Activated T-helper 1 cell treated with anti-CD3 and anti-CD28 coated beads, Interleukin-12 subunit alpha, Interleukin-12 subunit beta, Interleukin-2, Interleukin-4 antibody, amounts not matched to agents 30 ng/mL and 10 ng/mL and 1 ng/mL, durations not matched to agents 14 hours and 24 hours and 36 hours (primary cell): ENCODE measurements around the gene LANCL3. TPM values are rescaled to one million over a fixed set of nuclear protein-coding genes. Genes with fewer than 3 reads are reported as not detected.

ENCODE experiments used
- DNase-seq: peaks from one replicate; pipeline ENCODE4 v3.0.0; 2021; ENCODE audit warnings: low spot score
- H3K27ac Mint-ChIP-seq: one replicate; pipeline ENCODE4 v1.8.0; 2021; ENCODE audit warnings: mild to moderate bottlenecking, mixed read lengths
- H3K27me3 Mint-ChIP-seq: one replicate; pipeline ENCODE4 v1.8.0; 2022; ENCODE audit warnings: mild to moderate bottlenecking, moderate library complexity, mixed read lengths; ENCODE audit not compliant: insufficient read depth
- H3K36me3 Mint-ChIP-seq: one replicate; pipeline ENCODE4 v1.8.0; 2021; ENCODE audit warnings: low read depth, mixed read lengths
- H3K4me1 Mint-ChIP-seq: one replicate; pipeline ENCODE4 v1.8.0; 2021; ENCODE audit warnings: low read depth, mixed read lengths
- H3K4me3 Mint-ChIP-seq: one replicate; pipeline ENCODE4 v1.8.0; 2021; ENCODE audit warnings: mild to moderate bottlenecking, moderate library complexity, mixed read lengths
- H3K9me3 Mint-ChIP-seq: one replicate; pipeline ENCODE4 v1.8.0; 2021; ENCODE audit warnings: mixed read lengths
- intact Hi-C: fragments of 100-400 bp; cut with micrococcal nuclease; formaldehyde crosslinking; loops from one replicate; pipeline ENCODE4 v1.15.1; 2024
- total RNA-seq: library from RNA; stranded (reverse); gene quantifications from 2 replicates; pipeline ENCODE4 v1.2.3, GENCODE V29; 2022

The LANCL3 gene
- total RNA-seq, 1 donor from 2014 or later = 0.49 TPM

- H3K36me3 Mint-ChIP-seq = no peaks in the 10 kb centered on the region
- no peak overlapping the region for H3K4me3 Mint-ChIP-seq
- intact Hi-C loops = no loop called here
- no peaks in the 10 kb centered on the region for H3K4me1 Mint-ChIP-seq
- DNase-seq = no peak
- no peak overlapping the region for H3K27ac Mint-ChIP-seq
- no peaks in the 10 kb centered on the region for H3K27me3 Mint-ChIP-seq
- H3K9me3 Mint-ChIP-seq = no peaks in the 10 kb centered on the region
Measured at GRCh38 chrX:37697169-37697760, 125.8 kb downstream of the LANCL3 start.

GRCh38 chrX:37701588-37701987, 130.1 kb downstream of the LANCL3 start:
- no peak overlapping the region for H3K27ac Mint-ChIP-seq
- H3K9me3 Mint-ChIP-seq = no peaks in the 10 kb centered on the region
- no peaks in the 10 kb centered on the region for H3K36me3 Mint-ChIP-seq
- H3K4me1 Mint-ChIP-seq = no peaks in the 10 kb centered on the region
- intact Hi-C loops = no loop called here
- H3K27me3 Mint-ChIP-seq = no peaks in the 10 kb centered on the region
- no peak overlapping the region for H3K4me3 Mint-ChIP-seq
- DNase-seq = no peak

GRCh38 chrX:37711991-37712390, 140.5 kb downstream of the LANCL3 start:
- DNase-seq = no peak
- Mint-ChIP-seq H3K36me3 (no peaks in the 10 kb centered on the region), H3K4me3 (no peak overlapping the region), H3K9me3 (no peaks in the 10 kb centered on the region), H3K4me1 (peaks cover 7% of the 10 kb centered on the region), H3K27me3 (no peaks in the 10 kb centered on the region), H3K27ac (no peak overlapping the region)
- intact Hi-C loops = no loop called here

- DNase-seq = no peak
- intact Hi-C loops = no loop called here
- Mint-ChIP-seq H3K9me3 (no peaks in the 10 kb centered on the region), H3K4me3 (no peak overlapping the region), H3K36me3 (no peaks in the 10 kb centered on the region), H3K4me1 (peaks cover 7% of the 10 kb centered on the region), H3K27ac (no peak overlapping the region), H3K27me3 (no peaks in the 10 kb centered on the region)
Measured at GRCh38 chrX:37712458-37712857, 141.0 kb downstream of the LANCL3 start.

GRCh38 chrX:37714479-37714878, 143.0 kb downstream of the LANCL3 start:
- peaks cover 8% of the 10 kb centered on the region for H3K9me3 Mint-ChIP-seq
- no peak for DNase-seq
- H3K27ac Mint-ChIP-seq = no peak overlapping the region
- H3K4me3 Mint-ChIP-seq = no peak overlapping the region
- H3K4me1 Mint-ChIP-seq = peaks cover 7% of the 10 kb centered on the region
- H3K36me3 Mint-ChIP-seq = no peaks in the 10 kb centered on the region
- peaks cover 2% of the 10 kb centered on the region for H3K27me3 Mint-ChIP-seq
- intact Hi-C loops = no loop called here

GRCh38 chrX:37716602-37717001, 145.1 kb downstream of the LANCL3 start:
- Mint-ChIP-seq H3K36me3 (no peaks in the 10 kb centered on the region), H3K4me3 (no peak overlapping the region), H3K27ac (no peak overlapping the region), H3K27me3 (peaks cover 2% of the 10 kb centered on the region), H3K9me3 (peaks cover 8% of the 10 kb centered on the region), H3K4me1 (peaks cover 7% of the 10 kb centered on the region)
- no peak for DNase-seq
- intact Hi-C loops = no loop called here

- H3K4me1 Mint-ChIP-seq = peaks cover under 1% of the 10 kb centered on the region
- H3K27ac Mint-ChIP-seq = no peak overlapping the region
- no peak overlapping the region for H3K4me3 Mint-ChIP-seq
- no peak for DNase-seq
- no peaks in the 10 kb centered on the region for H3K36me3 Mint-ChIP-seq
- intact Hi-C loops = no loop called here
- H3K9me3 Mint-ChIP-seq = peaks cover 8% of the 10 kb centered on the region
- peaks cover 4% of the 10 kb centered on the region for H3K27me3 Mint-ChIP-seq
Measured at GRCh38 chrX:37717708-37718107, 146.2 kb downstream of the LANCL3 start.

GRCh38 chrX:37722595-37722994, 151.1 kb downstream of the LANCL3 start:
- Mint-ChIP-seq H3K27me3 (peaks cover 8% of the 10 kb centered on the region), H3K36me3 (no peaks in the 10 kb centered on the region), H3K4me1 (no peaks in the 10 kb centered on the region), H3K4me3 (no peak overlapping the region), H3K9me3 (peaks cover 8% of the 10 kb centered on the region), H3K27ac (no peak overlapping the region)
- no peak for DNase-seq
- intact Hi-C loops = no loop called here

GRCh38 chrX:37726346-37726745, 154.9 kb downstream of the LANCL3 start:
- Mint-ChIP-seq H3K4me1 (no peaks in the 10 kb centered on the region), H3K36me3 (no peaks in the 10 kb centered on the region), H3K9me3 (no peaks in the 10 kb centered on the region), H3K27me3 (peaks cover 6% of the 10 kb centered on the region), H3K27ac (no peak overlapping the region), H3K4me3 (no peak overlapping the region)
- intact Hi-C loops = no loop called here
- DNase-seq = no peak

Other genes with a start within 250 kb of the LANCL3 start
- gene PRRG1, start 222.3 kb upstream of the LANCL3 start, total RNA-seq = not detected in 2 replicates
- 0.27 and 0.39 TPM in 2 replicates for gene XK, start 114.1 kb downstream of the LANCL3 start, total RNA-seq
- gene CYBB, start 208.4 kb downstream of the LANCL3 start, total RNA-seq = not detected in 2 replicates